WTC11 (cell line): Measurements from ENCODE around the gene OPCML. TPM values are rescaled to one million over a fixed set of nuclear protein-coding genes. Genes with fewer than 3 reads are reported as not detected.

ENCODE experiments used
- ATAC-seq: fragments of 200-7000 bp; cut with Tn5 transposase; 2 replicates; pipeline ENCODE4 v1.10.0; 2021; ENCODE audit warnings: mild to moderate bottlenecking, moderate library complexity
- CTCF ChIA-PET: fragments of 300-600 bp; sonication (Branson Sonifier 250); formaldehyde crosslinking; loops from one replicate; lab custom pipeline; 2021; ENCODE audit warnings: antibody characterized with exemption; lab: Charles Lee
- POLR2A ChIA-PET: fragments of 350-600 bp; sonication (Branson Sonifier 250); formaldehyde crosslinking; loops from one replicate; lab custom pipeline; 2021; ENCODE audit warnings: antibody characterized with exemption; lab: Charles Lee
- DNase-seq: peaks from one replicate; pipeline ENCODE4 v3.0.0; 2021; ENCODE audit warnings: low spot score
- H3K27ac Mint-ChIP-seq: 2 replicates; pipeline ENCODE4 v1.8.0; 2021; ENCODE audit warnings: mixed read lengths
- H3K27me3 Mint-ChIP-seq: 2 replicates; pipeline ENCODE4 v1.8.0; 2021; ENCODE audit warnings: low read depth, mild to moderate bottlenecking, moderate library complexity, mixed read lengths
- H3K36me3 Mint-ChIP-seq: 2 replicates; pipeline ENCODE4 v1.8.0; 2021; ENCODE audit warnings: mixed read lengths
- H3K4me1 Mint-ChIP-seq: 2 replicates; pipeline ENCODE4 v1.8.0; 2022; ENCODE audit warnings: mixed read lengths
- H3K4me3 Mint-ChIP-seq: 2 replicates; pipeline ENCODE4 v1.8.0; 2021; ENCODE audit warnings: mild to moderate bottlenecking, moderate library complexity, mixed read lengths
- H3K9me3 Mint-ChIP-seq: 2 replicates; pipeline ENCODE4 v1.8.0; 2021; ENCODE audit warnings: mixed read lengths
- ATF1 ChIP-seq: sonication (generic); formaldehyde crosslinking; IDR thresholded peaks from 2 replicates; pipeline ENCODE4 v1.8.1; 2023; ENCODE audit warnings: mild to moderate bottlenecking, moderate library complexity, missing genetic modification reagents
- CBFB ChIP-seq: sonication (generic); formaldehyde crosslinking; IDR thresholded peaks from 2 replicates; pipeline ENCODE4 v1.8.1; 2022; ENCODE audit warnings: mild to moderate bottlenecking, low read depth, missing genetic modification reagents
- EMX1 ChIP-seq: fragments of 250-450 bp; sonication (Bioruptor Pico); IDR thresholded peaks from 2 replicates; pipeline ENCODE4 v1.8.0; 2021; ENCODE audit warnings: mild to moderate bottlenecking
- ESRRA ChIP-seq: sonication (generic); formaldehyde crosslinking; IDR thresholded peaks from 2 replicates; pipeline ENCODE4 v1.8.1; 2022; ENCODE audit warnings: mild to moderate bottlenecking, missing genetic modification reagents, borderline replicate concordance
- FOXJ3 ChIP-seq: sonication (generic); formaldehyde crosslinking; IDR thresholded peaks from 2 replicates; pipeline ENCODE4 v1.9.0; 2021; ENCODE audit warnings: missing genetic modification reagents, mild to moderate bottlenecking, borderline replicate concordance
- FOXP1 ChIP-seq: sonication (generic); formaldehyde crosslinking; IDR thresholded peaks from 2 replicates; pipeline ENCODE4 v1.8.0; 2022; ENCODE audit warnings: missing genetic modification reagents, mild to moderate bottlenecking, moderate library complexity, borderline replicate concordance
- GABPB1 ChIP-seq: sonication (generic); formaldehyde crosslinking; IDR thresholded peaks from 2 replicates; pipeline ENCODE4 v1.8.1; 2023; ENCODE audit warnings: mild to moderate bottlenecking, missing genetic modification reagents
- GTF2I ChIP-seq: fragments of 250-450 bp; sonication (Bioruptor Pico); conservative IDR thresholded peaks from 2 replicates; pipeline ENCODE4 v1.4.0; 2021; ENCODE audit warnings: mild to moderate bottlenecking
- JAZF1 ChIP-seq: fragments of 250-450 bp; sonication (Bioruptor Pico); IDR thresholded peaks from 2 replicates; pipeline ENCODE4 v1.9.0; 2021; ENCODE audit warnings: moderate library complexity, mild to moderate bottlenecking, inconsistent platforms
- NFYB ChIP-seq: sonication (generic); formaldehyde crosslinking; conservative IDR thresholded peaks from 2 replicates; pipeline ENCODE4 v1.8.0; 2022; ENCODE audit warnings: low read depth, missing genetic modification reagents
- NR3C1 ChIP-seq: sonication (generic); formaldehyde crosslinking; conservative IDR thresholded peaks from 2 replicates; pipeline ENCODE4 v1.8.1; 2023; ENCODE audit warnings: low read depth, mild to moderate bottlenecking, missing genetic modification reagents
- PRRX2 ChIP-seq: fragments of 250-450 bp; sonication (Bioruptor Pico); IDR thresholded peaks from 2 replicates; pipeline ENCODE4 v1.8.0; 2021; ENCODE audit warnings: mild to moderate bottlenecking
- RELA ChIP-seq: sonication (generic); formaldehyde crosslinking; IDR thresholded peaks from 2 replicates; pipeline ENCODE4 v1.8.1; 2022; ENCODE audit warnings: missing genetic modification reagents, mild to moderate bottlenecking, borderline replicate concordance
- ZNF138 ChIP-seq: sonication (generic); formaldehyde crosslinking; conservative IDR thresholded peaks from 2 replicates; pipeline ENCODE4 v1.8.1; 2022; ENCODE audit warnings: mild to moderate bottlenecking, moderate library complexity, missing genetic modification reagents
- ZNF263 ChIP-seq: sonication (generic); formaldehyde crosslinking; IDR thresholded peaks from 2 replicates; pipeline ENCODE4 v1.8.1; 2022; ENCODE audit warnings: low read depth, mild to moderate bottlenecking, moderate library complexity, missing genetic modification reagents
- ZNF396 ChIP-seq: fragments of 250-450 bp; sonication (Bioruptor Pico); IDR thresholded peaks from 2 replicates; pipeline ENCODE4 v1.8.0; 2021; ENCODE audit warnings: mild to moderate bottlenecking, moderate library complexity, borderline replicate concordance
- total RNA-seq: library from RNA; stranded (reverse); gene quantifications from 3 replicates; pipeline ENCODE4 v1.2.3, GENCODE V29; 2021
- TF ChIP-seq, protein P1 (sequence below): sonication (generic); formaldehyde crosslinking; IDR thresholded peaks from 2 replicates; pipeline ENCODE4 v1.8.0; 2023; ENCODE audit warnings: missing genetic modification reagents, mild to moderate bottlenecking, borderline replicate concordance
- TF ChIP-seq, protein P2 (sequence below): sonication (generic); formaldehyde crosslinking; IDR thresholded peaks from 2 replicates; pipeline ENCODE4 v1.8.1; 2022; ENCODE audit warnings: low read depth, missing genetic modification reagents, borderline replicate concordance
- TF ChIP-seq, protein P3 (sequence below): sonication (generic); formaldehyde crosslinking; IDR thresholded peaks from 2 replicates; pipeline ENCODE4 v1.8.0; 2022; ENCODE audit warnings: mild to moderate bottlenecking, missing genetic modification reagents
- TF ChIP-seq, protein P4 (sequence below): fragments of 250-450 bp; sonication (Bioruptor Pico); conservative IDR thresholded peaks from 2 replicates; pipeline ENCODE4 v1.9.0; 2021; ENCODE audit warnings: mild to moderate bottlenecking
- TF ChIP-seq, protein P5 (sequence below): fragments of 250-450 bp; sonication (Bioruptor Pico); IDR thresholded peaks from 2 replicates; pipeline ENCODE4 v1.9.0; 2021; ENCODE audit warnings: mild to moderate bottlenecking, borderline replicate concordance
- TF ChIP-seq, protein P6 (sequence below): sonication (generic); formaldehyde crosslinking; IDR thresholded peaks from 2 replicates; pipeline ENCODE4 v1.8.0; 2023; ENCODE audit warnings: missing genetic modification reagents

The OPCML gene
- total RNA-seq, 1 experiment from 2014 or later: 1.5 TPM

DNA sequence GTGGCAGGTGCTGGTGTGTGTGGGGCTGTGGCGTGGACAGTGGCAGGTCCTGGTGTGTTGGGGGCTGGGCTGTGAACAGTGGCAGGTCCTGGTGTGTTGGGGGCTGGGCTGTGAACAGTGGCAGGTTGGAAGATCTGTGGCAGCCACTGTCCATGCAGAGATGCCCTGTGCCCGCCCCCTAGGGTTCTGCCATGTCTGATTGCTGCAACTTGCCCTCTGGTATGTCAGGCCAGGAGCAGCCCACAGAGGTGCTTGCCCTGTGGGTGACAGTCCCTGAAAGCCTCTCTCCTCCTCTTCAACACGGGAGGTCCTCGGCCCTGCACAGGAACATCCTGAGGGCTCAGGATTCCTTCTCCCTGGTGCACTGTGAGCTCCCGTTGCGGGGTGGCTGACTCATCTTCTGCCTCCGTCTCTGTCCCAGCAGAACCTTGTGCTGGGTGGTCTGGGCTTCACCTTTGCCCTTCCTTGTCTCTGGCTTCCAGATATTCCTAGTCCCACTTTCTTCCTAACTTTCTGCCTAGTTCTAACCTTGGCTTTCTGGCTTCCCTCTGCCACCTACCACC is 13.5 kb downstream of the OPCML start:
- Mint-ChIP-seq H3K9me3 (no peaks in the 10 kb centered on the region), H3K36me3 (no peaks in the 10 kb centered on the region), H3K27ac (no peak overlapping the region), H3K27me3 (peaks cover 8% of the 10 kb centered on the region), H3K4me1 (peaks cover 25% of the 10 kb centered on the region), H3K4me3 (no peak overlapping the region)
- DNase-seq: no peak
- ATAC-seq: no peak
- ChIA-PET POLR2A (no interaction called here), CTCF (no interaction called here)
- TF ChIP-seq GTF2I (CRISPR knock-in tag) (no peak), PRRX2 (CRISPR knock-in tag) (no peak), CBFB (CRISPR knock-in tag) (no peak), GABPB1 (no peak), ZNF138 (CRISPR knock-in tag) (no peak), EMX1 (CRISPR knock-in tag) (no peak), FOXJ3 (CRISPR knock-in tag) (no peak), ESRRA (no peak)
- TF ChIP-seq, protein P1, sequence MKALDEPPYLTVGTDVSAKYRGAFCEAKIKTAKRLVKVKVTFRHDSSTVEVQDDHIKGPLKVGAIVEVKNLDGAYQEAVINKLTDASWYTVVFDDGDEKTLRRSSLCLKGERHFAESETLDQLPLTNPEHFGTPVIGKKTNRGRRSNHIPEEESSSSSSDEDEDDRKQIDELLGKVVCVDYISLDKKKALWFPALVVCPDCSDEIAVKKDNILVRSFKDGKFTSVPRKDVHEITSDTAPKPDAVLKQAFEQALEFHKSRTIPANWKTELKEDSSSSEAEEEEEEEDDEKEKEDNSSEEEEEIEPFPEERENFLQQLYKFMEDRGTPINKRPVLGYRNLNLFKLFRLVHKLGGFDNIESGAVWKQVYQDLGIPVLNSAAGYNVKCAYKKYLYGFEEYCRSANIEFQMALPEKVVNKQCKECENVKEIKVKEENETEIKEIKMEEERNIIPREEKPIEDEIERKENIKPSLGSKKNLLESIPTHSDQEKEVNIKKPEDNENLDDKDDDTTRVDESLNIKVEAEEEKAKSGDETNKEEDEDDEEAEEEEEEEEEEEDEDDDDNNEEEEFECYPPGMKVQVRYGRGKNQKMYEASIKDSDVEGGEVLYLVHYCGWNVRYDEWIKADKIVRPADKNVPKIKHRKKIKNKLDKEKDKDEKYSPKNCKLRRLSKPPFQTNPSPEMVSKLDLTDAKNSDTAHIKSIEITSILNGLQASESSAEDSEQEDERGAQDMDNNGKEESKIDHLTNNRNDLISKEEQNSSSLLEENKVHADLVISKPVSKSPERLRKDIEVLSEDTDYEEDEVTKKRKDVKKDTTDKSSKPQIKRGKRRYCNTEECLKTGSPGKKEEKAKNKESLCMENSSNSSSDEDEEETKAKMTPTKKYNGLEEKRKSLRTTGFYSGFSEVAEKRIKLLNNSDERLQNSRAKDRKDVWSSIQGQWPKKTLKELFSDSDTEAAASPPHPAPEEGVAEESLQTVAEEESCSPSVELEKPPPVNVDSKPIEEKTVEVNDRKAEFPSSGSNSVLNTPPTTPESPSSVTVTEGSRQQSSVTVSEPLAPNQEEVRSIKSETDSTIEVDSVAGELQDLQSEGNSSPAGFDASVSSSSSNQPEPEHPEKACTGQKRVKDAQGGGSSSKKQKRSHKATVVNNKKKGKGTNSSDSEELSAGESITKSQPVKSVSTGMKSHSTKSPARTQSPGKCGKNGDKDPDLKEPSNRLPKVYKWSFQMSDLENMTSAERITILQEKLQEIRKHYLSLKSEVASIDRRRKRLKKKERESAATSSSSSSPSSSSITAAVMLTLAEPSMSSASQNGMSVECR (CRISPR knock-in tag): no peak
- TF ChIP-seq, protein P2, sequence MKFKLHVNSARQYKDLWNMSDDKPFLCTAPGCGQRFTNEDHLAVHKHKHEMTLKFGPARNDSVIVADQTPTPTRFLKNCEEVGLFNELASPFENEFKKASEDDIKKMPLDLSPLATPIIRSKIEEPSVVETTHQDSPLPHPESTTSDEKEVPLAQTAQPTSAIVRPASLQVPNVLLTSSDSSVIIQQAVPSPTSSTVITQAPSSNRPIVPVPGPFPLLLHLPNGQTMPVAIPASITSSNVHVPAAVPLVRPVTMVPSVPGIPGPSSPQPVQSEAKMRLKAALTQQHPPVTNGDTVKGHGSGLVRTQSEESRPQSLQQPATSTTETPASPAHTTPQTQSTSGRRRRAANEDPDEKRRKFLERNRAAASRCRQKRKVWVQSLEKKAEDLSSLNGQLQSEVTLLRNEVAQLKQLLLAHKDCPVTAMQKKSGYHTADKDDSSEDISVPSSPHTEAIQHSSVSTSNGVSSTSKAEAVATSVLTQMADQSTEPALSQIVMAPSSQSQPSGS (CRISPR knock-in tag): no peak

DNA sequence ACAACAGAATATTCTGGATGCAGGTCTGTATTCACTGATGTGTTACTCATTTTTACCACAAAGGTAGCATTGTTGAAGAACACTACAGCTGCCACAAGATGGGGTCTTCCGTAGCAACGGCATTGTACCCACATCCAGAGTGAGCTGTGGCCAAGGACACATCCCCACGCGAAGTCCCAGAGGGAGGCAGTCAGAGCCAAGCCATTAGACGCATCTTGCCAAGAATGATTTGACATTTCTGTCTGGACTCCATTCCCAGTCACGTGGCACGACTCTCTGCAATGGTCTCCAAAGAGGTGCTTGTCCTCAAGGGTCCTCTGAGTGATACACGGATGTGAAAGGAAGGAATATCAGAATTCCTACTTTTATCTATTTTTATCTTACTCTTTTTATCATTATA is 15.5 kb downstream of the OPCML start:
- ATAC-seq (no peak), DNase-seq (no peak)
- Mint-ChIP-seq H3K4me1 (peaks cover 32% of the 10 kb centered on the region), H3K36me3 (no peaks in the 10 kb centered on the region), H3K27ac (no peak overlapping the region), H3K27me3 (peaks cover 28% of the 10 kb centered on the region), H3K4me3 (no peak overlapping the region), H3K9me3 (no peaks in the 10 kb centered on the region)
- ChIA-PET CTCF (interaction anchor here (0.9 kb wide), 1 partner anchor 13 kb away, joined by 3 read pairs; no protein-coding TSS in a partner anchor), POLR2A (no interaction called here)
- TF ChIP-seq FOXJ3 (CRISPR knock-in tag): no peak
- TF ChIP-seq, protein P3, sequence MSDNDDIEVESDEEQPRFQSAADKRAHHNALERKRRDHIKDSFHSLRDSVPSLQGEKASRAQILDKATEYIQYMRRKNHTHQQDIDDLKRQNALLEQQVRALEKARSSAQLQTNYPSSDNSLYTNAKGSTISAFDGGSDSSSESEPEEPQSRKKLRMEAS: no peak
- TF ChIP-seq RELA (CRISPR knock-in tag): no peak
- TF ChIP-seq ZNF396 (CRISPR knock-in tag): no peak
- no peak for TF ChIP-seq ATF1
- no peak for TF ChIP-seq NR3C1 (CRISPR knock-in tag)
- TF ChIP-seq ZNF263 (CRISPR knock-in tag): no peak
- no peak for TF ChIP-seq NFYB (CRISPR knock-in tag)
- TF ChIP-seq FOXP1 (CRISPR knock-in tag): no peak
- TF ChIP-seq JAZF1: no peak
- TF ChIP-seq, protein P4, sequence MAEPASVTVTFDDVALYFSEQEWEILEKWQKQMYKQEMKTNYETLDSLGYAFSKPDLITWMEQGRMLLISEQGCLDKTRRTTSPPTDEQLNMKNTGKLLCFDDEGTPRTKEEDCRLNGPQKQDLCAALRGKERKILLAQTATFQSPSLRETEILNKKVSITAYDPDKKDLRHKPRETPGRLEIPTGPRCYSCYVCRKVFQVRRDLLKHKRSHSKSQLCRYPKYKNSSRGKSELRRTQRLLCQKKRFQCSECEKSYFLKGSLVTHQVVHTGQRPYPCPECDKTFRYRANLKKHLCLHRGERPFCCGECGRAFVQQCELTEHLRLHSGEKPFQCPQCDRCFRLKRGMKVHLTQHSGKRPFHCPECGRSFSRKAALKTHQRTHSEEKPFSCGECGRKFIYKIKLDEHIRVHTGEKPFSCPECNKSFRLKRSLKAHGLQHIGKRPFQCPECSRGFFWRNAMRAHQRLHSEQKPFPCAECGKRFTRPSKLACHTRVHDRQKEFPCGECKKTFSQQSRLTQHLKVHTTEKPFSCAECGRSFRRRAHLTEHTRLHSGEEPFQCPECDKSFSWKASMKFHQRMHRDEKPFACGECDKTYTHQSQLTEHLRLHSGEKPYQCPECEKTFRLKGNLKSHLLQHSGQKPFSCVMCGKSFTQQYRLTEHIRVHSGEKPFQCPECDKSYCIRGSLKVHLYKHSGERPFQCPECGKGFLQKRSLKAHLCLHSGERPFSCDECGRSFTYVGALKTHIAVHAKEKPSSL (CRISPR knock-in tag): no peak
- TF ChIP-seq, protein P5, sequence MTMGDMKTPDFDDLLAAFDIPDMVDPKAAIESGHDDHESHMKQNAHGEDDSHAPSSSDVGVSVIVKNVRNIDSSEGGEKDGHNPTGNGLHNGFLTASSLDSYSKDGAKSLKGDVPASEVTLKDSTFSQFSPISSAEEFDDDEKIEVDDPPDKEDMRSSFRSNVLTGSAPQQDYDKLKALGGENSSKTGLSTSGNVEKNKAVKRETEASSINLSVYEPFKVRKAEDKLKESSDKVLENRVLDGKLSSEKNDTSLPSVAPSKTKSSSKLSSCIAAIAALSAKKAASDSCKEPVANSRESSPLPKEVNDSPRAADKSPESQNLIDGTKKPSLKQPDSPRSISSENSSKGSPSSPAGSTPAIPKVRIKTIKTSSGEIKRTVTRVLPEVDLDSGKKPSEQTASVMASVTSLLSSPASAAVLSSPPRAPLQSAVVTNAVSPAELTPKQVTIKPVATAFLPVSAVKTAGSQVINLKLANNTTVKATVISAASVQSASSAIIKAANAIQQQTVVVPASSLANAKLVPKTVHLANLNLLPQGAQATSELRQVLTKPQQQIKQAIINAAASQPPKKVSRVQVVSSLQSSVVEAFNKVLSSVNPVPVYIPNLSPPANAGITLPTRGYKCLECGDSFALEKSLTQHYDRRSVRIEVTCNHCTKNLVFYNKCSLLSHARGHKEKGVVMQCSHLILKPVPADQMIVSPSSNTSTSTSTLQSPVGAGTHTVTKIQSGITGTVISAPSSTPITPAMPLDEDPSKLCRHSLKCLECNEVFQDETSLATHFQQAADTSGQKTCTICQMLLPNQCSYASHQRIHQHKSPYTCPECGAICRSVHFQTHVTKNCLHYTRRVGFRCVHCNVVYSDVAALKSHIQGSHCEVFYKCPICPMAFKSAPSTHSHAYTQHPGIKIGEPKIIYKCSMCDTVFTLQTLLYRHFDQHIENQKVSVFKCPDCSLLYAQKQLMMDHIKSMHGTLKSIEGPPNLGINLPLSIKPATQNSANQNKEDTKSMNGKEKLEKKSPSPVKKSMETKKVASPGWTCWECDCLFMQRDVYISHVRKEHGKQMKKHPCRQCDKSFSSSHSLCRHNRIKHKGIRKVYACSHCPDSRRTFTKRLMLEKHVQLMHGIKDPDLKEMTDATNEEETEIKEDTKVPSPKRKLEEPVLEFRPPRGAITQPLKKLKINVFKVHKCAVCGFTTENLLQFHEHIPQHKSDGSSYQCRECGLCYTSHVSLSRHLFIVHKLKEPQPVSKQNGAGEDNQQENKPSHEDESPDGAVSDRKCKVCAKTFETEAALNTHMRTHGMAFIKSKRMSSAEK (CRISPR knock-in tag): no peak
- TF ChIP-seq, protein P6, sequence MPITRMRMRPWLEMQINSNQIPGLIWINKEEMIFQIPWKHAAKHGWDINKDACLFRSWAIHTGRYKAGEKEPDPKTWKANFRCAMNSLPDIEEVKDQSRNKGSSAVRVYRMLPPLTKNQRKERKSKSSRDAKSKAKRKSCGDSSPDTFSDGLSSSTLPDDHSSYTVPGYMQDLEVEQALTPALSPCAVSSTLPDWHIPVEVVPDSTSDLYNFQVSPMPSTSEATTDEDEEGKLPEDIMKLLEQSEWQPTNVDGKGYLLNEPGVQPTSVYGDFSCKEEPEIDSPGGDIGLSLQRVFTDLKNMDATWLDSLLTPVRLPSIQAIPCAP: no peak
